ENCODE data around the gene KCNT1.

The KCNT1 gene

DNA sequence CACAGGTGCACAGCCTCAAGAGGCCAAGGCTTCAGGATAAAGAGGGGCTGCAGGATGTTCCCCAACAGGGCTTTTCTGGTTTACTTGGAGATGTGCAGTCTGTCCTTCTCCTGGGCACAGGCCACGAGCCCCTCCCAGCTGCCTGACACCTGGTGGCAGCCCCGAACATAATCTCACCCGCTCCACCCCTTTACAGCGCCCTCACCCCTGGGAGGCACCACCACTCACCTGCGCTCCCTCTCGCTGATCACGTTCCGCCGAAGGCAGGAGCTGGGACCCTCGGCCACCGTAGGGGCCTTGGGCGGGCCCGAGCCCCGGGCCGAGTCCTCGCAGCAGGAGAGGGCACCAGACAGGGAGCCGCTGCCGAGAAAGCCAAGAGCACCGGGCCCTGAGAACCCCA, 3.2 kb upstream of the KCNT1 start:
- H3K4me3 ChIP-seq (ENCODE audit: low read depth, low read length): no peak overlapping the region
- no peak for TF ChIP-seq CTCF (IDR thresholded peaks at IDR 0.05; ENCODE audit: low read depth, low read length)

DNA sequence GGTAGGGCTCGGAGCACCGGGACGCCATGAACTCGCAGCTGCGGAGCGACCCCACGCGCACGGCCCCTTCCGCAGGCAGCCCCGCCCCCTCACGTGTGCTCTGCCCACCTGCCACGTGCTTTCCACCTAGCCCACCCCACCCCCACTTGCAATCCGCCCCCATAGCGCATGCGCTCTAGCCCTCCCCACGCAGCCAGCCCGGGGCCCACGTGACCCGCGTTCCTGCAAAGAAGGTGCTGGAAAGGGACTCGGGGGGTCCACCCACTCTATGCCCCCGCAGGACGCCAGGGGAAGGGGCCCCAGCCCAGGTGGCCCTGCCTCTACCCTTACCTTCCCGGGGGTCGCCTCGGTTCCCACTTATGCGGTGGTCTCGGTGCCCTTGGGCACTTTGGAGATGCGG, 2.5 kb upstream of the KCNT1 start, which contains the start of gene SOHLH1:
TSS of gene SOHLH1 (minus strand) at position 42 of the 400 bp plus-strand sequence. CDS start at position 28, 14 bp downstream.
- no peak within 1 kb of the TSS for H3K4me3 ChIP-seq (ENCODE audit: low read depth, low read length)
- no peak for TF ChIP-seq CTCF (IDR thresholded peaks at IDR 0.05; ENCODE audit: low read depth, low read length)

GRCh38 chr9:135700525-135700924, 1.5 kb upstream of the KCNT1 start:
- no peak overlapping the region for H3K4me3 ChIP-seq (ENCODE audit: low read depth, low read length)
- TF ChIP-seq CTCF (IDR thresholded peaks at IDR 0.05; ENCODE audit: low read depth, low read length): no peak

DNA sequence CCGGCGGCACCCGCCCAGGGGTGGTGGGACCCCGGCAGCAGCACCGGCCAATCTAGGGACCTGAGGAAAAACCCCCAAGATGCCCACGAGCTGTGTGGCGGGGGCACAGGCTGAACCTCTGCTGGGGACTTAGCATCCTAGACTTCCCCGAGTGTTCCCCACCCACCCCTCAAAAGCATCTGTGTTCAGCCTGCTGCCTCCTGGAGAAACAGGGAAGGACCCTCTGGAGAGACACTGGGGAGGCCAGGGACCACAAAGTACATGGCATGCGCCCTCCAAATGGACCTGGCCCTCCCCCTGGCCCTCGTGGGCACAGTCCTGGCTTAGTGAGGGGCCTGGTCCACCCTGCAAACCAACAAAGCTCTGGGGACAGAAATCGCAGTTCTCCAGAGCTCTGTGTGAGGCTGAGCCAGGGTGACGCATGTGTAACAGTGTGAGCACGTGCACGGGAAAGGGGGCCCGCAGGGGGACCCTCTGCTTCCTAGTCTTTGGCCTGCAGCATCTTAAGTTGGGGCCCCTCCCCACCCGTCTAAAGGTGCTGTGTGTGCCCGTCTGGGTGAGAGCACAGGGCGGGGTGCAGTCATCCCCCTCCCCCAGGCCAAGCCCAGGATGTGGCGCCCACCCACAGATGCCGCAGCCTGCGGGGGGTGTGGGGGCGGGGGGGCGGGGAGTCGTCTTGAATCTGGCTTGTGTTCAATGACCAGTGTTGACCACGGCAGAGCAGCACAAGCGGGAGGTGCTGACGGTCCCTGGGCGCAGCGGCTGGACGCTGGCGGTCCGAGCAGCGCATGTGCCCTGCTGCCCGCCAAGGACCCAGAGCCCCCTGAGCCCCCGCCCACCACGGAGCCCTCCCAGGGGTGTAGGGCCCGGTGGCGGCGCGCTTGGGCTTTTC, 672 bp upstream of the KCNT1 start:
- TF ChIP-seq CTCF (IDR thresholded peaks at IDR 0.05; ENCODE audit: low read depth, low read length): no peak
- no peak overlapping the region for H3K4me3 ChIP-seq (ENCODE audit: low read depth, low read length)

GRCh38 chr9:135703726-135704125, 1.7 kb downstream of the KCNT1 start:
- H3K4me3 ChIP-seq (ENCODE audit: low read depth, low read length): no peak overlapping the region
- no peak for TF ChIP-seq CTCF (IDR thresholded peaks at IDR 0.05; ENCODE audit: low read depth, low read length)

- no peak for TF ChIP-seq CTCF (IDR thresholded peaks at IDR 0.05; ENCODE audit: low read depth, low read length)
- no peak overlapping the region for H3K4me3 ChIP-seq (ENCODE audit: low read depth, low read length)
Observed at GRCh38 chr9:135704483-135704882, 2.5 kb downstream of the KCNT1 start.

DNA sequence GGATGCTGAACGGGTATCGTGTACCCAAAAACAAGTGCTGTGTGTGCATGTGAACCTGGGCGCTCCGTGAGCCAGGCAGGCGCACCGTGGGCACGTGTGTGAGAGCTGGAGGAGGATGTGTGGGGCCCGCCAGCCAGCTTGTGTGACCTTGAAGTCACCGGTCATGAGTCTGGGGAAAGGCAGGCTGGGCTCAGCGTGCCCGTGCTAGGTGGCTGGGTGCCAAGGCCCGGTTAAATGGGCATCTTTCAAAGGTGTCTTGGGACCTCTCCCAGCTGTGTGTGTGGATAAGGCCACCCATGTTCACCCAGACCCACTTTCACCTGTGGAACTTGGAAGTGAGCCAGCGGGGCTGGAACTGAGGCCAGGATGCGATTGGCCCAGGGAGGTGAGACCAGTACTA, 3.4 kb downstream of the KCNT1 start:
- no peak for TF ChIP-seq CTCF (IDR thresholded peaks at IDR 0.05; ENCODE audit: low read depth, low read length)
- H3K4me3 ChIP-seq (ENCODE audit: low read depth, low read length): no peak overlapping the region

Measured in WI38 (cell line).